A549 (cell line): ENCODE data around the gene UNC45B. TPM values are rescaled to one million over a fixed set of nuclear protein-coding genes. Genes with fewer than 3 reads are reported as not detected.
"Not testable (repeated sequence)": the region's sequence is repeated elsewhere in the genome, so short reads cannot be mapped to it uniquely, and the experiment has no call there.

Source experiments
- ATAC-seq, 2 experiments: fragments of 200-7000 bp in 1 of 2; fragments of >200 bp in 1 of 2; cut with Nextera tagmentation in 1 of 2; cut with Tn5 transposase in 1 of 2; 3 replicates each; pipeline versions ENCODE4 v1.8.0 to v1.9.1; 2018 to 2020; ENCODE audit warnings: mild to moderate bottlenecking in 1 of 2, moderate library complexity in 1 of 2
- CTCF ChIA-PET: fragments of 300-600 bp; sonication (Branson Sonifier 250); formaldehyde crosslinking; extraction: SDS; loops from one replicate; lab custom pipeline; 2021; ENCODE audit warnings: antibody characterized with exemption, inconsistent platforms; lab: Yijun Ruan, JAX
- POLR2A ChIA-PET: fragments of 350-600 bp; formaldehyde crosslinking; extraction: SDS; loops from one replicate; lab custom pipeline; 2021; ENCODE audit warnings: antibody characterized with exemption, inconsistent platforms; lab: Yijun Ruan, JAX
- DNase-seq, 2 experiments: peaks; one replicate each; pipeline versions ENCODE4 v3.0.0 to v3.0.0-alpha.2; 2011 to 2016; ENCODE audit warnings: low read depth in 1 of 2, low spot score in 1 of 2
- FAIRE-seq: peaks from 2 replicates; lab custom pipeline; 2011; peaks lifted over from hg19 to GRCh38; lab: Jason Lieb, UNC
- H3K27ac ChIP-seq, 2 experiments: fragments of >200 bp; sonication (Bioruptor Twin); formaldehyde crosslinking; 3 replicates each; pipeline ENCODE4 v1.5.1; 2016 to 2017
- H3K4me1 ChIP-seq: fragments of >200 bp; sonication (Bioruptor Twin); formaldehyde crosslinking; 3 replicates; pipeline ENCODE4 v1.6.1; 2016
- H3K4me2 ChIP-seq: fragments of >200 bp; sonication (Bioruptor Twin); formaldehyde crosslinking; 3 replicates; pipeline ENCODE4 v1.6.1; 2016
- H3K4me3 ChIP-seq: fragments of >200 bp; sonication (Bioruptor Twin); formaldehyde crosslinking; 3 replicates; pipeline ENCODE4 v1.5.1; 2016
- H3K9me3 ChIP-seq: fragments of >200 bp; sonication (Bioruptor Twin); formaldehyde crosslinking; 3 replicates; pipeline ENCODE4 v1.6.1; 2016
- CBX2 ChIP-seq: fragments of 200-600 bp; sonication (generic); IDR thresholded peaks from 2 replicates; pipeline ENCODE4 v1.6.1; 2016; ENCODE audit warnings: low read depth, mild to moderate bottlenecking, borderline replicate concordance
- CBX8 ChIP-seq: fragments of 200-600 bp; sonication (generic); IDR thresholded peaks from 2 replicates; pipeline ENCODE4 v1.6.1; 2016
- CEBPB ChIP-seq, 2 experiments: fragments of >200 bp in 1 of 2; sonication (Bioruptor Twin) in 1 of 2; formaldehyde crosslinking in 1 of 2; IDR thresholded peaks; 2 replicates each; pipeline ENCODE4 v1.6.1; 2012 to 2016
- CHD2 ChIP-seq: fragments of 150-350 bp; IDR thresholded peaks from 2 replicates; pipeline ENCODE4 v1.6.1; 2014; ENCODE audit warnings: low read length; ENCODE audit not compliant: partially characterized antibody
- CHD4 ChIP-seq: fragments of 200-600 bp; sonication (generic); IDR thresholded peaks from 2 replicates; pipeline ENCODE4 v1.6.1; 2016; ENCODE audit warnings: antibody characterized with exemption, mild to moderate bottlenecking, borderline replicate concordance
- EHF ChIP-seq: fragments of 250-450 bp; sonication (Bioruptor Pico); IDR thresholded peaks from 2 replicates; pipeline ENCODE4 v1.5.0; 2020; ENCODE audit warnings: mild to moderate bottlenecking
- EHMT2 ChIP-seq: fragments of 200-600 bp; sonication (generic); IDR thresholded peaks from 2 replicates; pipeline ENCODE4 v1.6.1; 2016; ENCODE audit warnings: antibody characterized with exemption, low read depth, mild to moderate bottlenecking, moderate library complexity
- FOSL2 ChIP-seq, 2 experiments: fragments of 450-650 bp in 1 of 2; fragments of >200 bp in 1 of 2; sonication (Bioruptor Twin) in 1 of 2; formaldehyde crosslinking; IDR thresholded peaks; 2 replicates each; pipeline versions ENCODE4 v1.5.0 to v1.6.1; 2016 to 2020; ENCODE audit warnings: mild to moderate bottlenecking in 1 of 2, moderate library complexity in 1 of 2
- HDAC2 ChIP-seq: fragments of 200-600 bp; sonication (generic); IDR thresholded peaks from 2 replicates; pipeline ENCODE4 v1.6.1; 2016
- HEYL ChIP-seq: fragments of 250-450 bp; sonication (Bioruptor Pico); IDR thresholded peaks from 2 replicates; pipeline ENCODE4 v1.8.0; 2021; ENCODE audit warnings: mild to moderate bottlenecking, moderate library complexity
- HOXA7 ChIP-seq: fragments of 250-450 bp; sonication (Bioruptor Pico); IDR thresholded peaks from 2 replicates; pipeline ENCODE4 v1.5.0; 2020; ENCODE audit warnings: mild to moderate bottlenecking, moderate library complexity
- JUN ChIP-seq, 2 experiments: fragments of >200 bp; sonication (Bioruptor Twin); formaldehyde crosslinking; IDR thresholded peaks; 2 replicates in 1 of 2; 3 replicates in 1 of 2; pipeline ENCODE4 v1.6.1; 2016 to 2017
- JUNB ChIP-seq: fragments of >200 bp; sonication (Bioruptor Twin); formaldehyde crosslinking; IDR thresholded peaks from 2 replicates; pipeline ENCODE4 v1.6.1; 2016
- MAFK ChIP-seq: fragments of 450-650 bp; IDR thresholded peaks from 2 replicates; pipeline ENCODE4 v1.6.1; 2014; ENCODE audit not compliant: partially characterized antibody
- NPAS2 ChIP-seq: fragments of 250-450 bp; sonication (Bioruptor Pico); IDR thresholded peaks from 2 replicates; pipeline ENCODE4 v1.8.0; 2022; ENCODE audit warnings: mild to moderate bottlenecking, moderate library complexity, borderline replicate concordance
- NR3C1 ChIP-seq: fragments of >200 bp; sonication (Bioruptor Twin); formaldehyde crosslinking; IDR thresholded peaks from 3 replicates; pipeline ENCODE4 v1.6.1; 2017
- PHF8 ChIP-seq: fragments of 200-600 bp; sonication (generic); IDR thresholded peaks from 2 replicates; pipeline ENCODE4 v1.6.1; 2016; ENCODE audit warnings: low read depth, mild to moderate bottlenecking, antibody characterized with exemption, moderate library complexity, borderline replicate concordance
- POLR2A ChIP-seq: IDR thresholded peaks from 2 replicates; pipeline ENCODE4 v1.6.1; 2012; ENCODE audit warnings: mild to moderate bottlenecking, low read length
- RARB ChIP-seq: fragments of 250-450 bp; sonication (Bioruptor Pico); IDR thresholded peaks from 2 replicates; pipeline ENCODE4 v1.8.0; 2021; ENCODE audit warnings: mild to moderate bottlenecking, moderate library complexity
- RFX5 ChIP-seq: fragments of 450-650 bp; IDR thresholded peaks from 2 replicates; pipeline ENCODE4 v1.7.1; 2014; ENCODE audit warnings: antibody characterized with exemption, mild to moderate bottlenecking, moderate library complexity
- RNF2 ChIP-seq: fragments of 200-600 bp; sonication (generic); IDR thresholded peaks from 2 replicates; pipeline ENCODE4 v1.6.1; 2016; ENCODE audit warnings: low read depth, mild to moderate bottlenecking, antibody characterized with exemption, moderate library complexity, borderline replicate concordance
- SMC3 ChIP-seq: fragments of >200 bp; sonication (Bioruptor Twin); formaldehyde crosslinking; IDR thresholded peaks from 3 replicates; pipeline ENCODE4 v1.6.1; 2018; ENCODE audit warnings: inconsistent platforms
- TFCP2L1 ChIP-seq: fragments of 250-450 bp; sonication (Bioruptor Pico); IDR thresholded peaks from 2 replicates; pipeline ENCODE4 v1.5.0; 2021; ENCODE audit warnings: mild to moderate bottlenecking
- ZNF302 ChIP-seq: fragments of 250-450 bp; sonication (Bioruptor Pico); IDR thresholded peaks from 2 replicates; pipeline ENCODE4 v1.9.0; 2021; ENCODE audit warnings: inconsistent platforms, mild to moderate bottlenecking, moderate library complexity
- WGBS: methylation state at CpG from one replicate; pipeline ENCODE4 v1.1.6; 2017; ENCODE audit errors: missing lambda C conversion rate; 5-methylcytosine and 5-hydroxymethylcytosine counted together
- polyA plus RNA-seq, 4 experiments: library from polyadenylated mRNA; depleted of rRNA in 3 of 4; stranded (reverse); fragments of >200 nt; fragmentation: RNase III in 1 of 4; extraction: RNeasy Plus Mini Kit Qiagen cat#74134 plus additional on column Dnase treatment in 1 of 4; gene quantifications; 2 replicates in 3 of 4; 3 replicates in 1 of 4; pipeline ENCODE4 v1.2.3, GENCODE V29; 2011 to 2017
- TF ChIP-seq, protein P1 (sequence below): fragments of >200 bp; sonication (Bioruptor Twin); formaldehyde crosslinking; IDR thresholded peaks from 2 replicates; pipeline ENCODE4 v1.6.1; 2016
- TF ChIP-seq, protein P2 (sequence below): fragments of 200-600 bp; sonication (generic); IDR thresholded peaks from 2 replicates; pipeline ENCODE4 v1.6.1; 2016; ENCODE audit warnings: antibody characterized with exemption, mild to moderate bottlenecking, moderate library complexity

Gene UNC45B
- polyA plus RNA-seq, 2 of the 4 experiments (the other 2 are of a cell fraction), result not detected

DNA sequence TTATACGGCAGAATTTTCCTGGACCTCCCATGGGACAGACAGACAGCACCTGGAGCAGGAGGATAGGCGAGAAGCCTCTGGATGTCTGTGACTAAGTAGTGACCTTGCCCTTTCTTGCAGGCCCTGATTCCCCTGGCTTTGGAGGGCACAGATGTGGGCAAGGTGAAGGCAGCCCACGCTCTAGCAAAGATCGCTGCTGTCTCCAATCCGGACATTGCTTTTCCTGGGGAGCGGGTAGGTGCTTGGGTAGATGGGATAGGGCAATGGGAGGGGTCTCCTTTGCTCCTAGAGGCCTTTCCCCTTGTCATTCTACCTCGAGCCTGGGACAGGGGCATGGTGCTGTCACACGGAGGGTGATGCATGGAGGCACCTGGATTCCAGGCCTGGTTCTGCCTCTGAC is 29.3 kb downstream of the UNC45B start:
- no peak overlapping the region for H3K4me2 ChIP-seq
- H3K4me1 ChIP-seq, result peaks cover under 1% of the 10 kb centered on the region; the same call in 2 of the 3 replicates
- ATAC-seq, result 0 out of 6 replicates have a peak, but pooled peaks of 1 of the 2 experiments have one; percentile 31
- no peak for FAIRE-seq
- TF ChIP-seq JUNB (no peak), NR3C1 (no peak), RNF2 (no peak), HDAC2 (no peak), EHMT2 (no peak), RARB (CRISPR knock-in tag) (no peak), FOSL2 (IDR thresholded peaks at IDR 0.05) (no peak), FOSL2 (CRISPR knock-in tag; IDR thresholded peaks at IDR 0.05) (no peak), CHD4 (no peak), RFX5 (no peak), NPAS2 (no peak), CBX8 (no peak), JUN (IDR thresholded peaks at IDR 0.05) (no peak), ZNF302 (no peak), TFCP2L1 (CRISPR knock-in tag) (no peak), POLR2A (no peak), CBX2 (no peak), HEYL (CRISPR knock-in tag) (no peak), PHF8 (no peak)
- TF ChIP-seq, protein P1, sequence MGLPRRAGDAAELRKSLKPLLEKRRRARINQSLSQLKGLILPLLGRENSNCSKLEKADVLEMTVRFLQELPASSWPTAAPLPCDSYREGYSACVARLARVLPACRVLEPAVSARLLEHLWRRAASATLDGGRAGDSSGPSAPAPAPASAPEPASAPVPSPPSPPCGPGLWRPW, result no peak
- TF ChIP-seq, protein P2, sequence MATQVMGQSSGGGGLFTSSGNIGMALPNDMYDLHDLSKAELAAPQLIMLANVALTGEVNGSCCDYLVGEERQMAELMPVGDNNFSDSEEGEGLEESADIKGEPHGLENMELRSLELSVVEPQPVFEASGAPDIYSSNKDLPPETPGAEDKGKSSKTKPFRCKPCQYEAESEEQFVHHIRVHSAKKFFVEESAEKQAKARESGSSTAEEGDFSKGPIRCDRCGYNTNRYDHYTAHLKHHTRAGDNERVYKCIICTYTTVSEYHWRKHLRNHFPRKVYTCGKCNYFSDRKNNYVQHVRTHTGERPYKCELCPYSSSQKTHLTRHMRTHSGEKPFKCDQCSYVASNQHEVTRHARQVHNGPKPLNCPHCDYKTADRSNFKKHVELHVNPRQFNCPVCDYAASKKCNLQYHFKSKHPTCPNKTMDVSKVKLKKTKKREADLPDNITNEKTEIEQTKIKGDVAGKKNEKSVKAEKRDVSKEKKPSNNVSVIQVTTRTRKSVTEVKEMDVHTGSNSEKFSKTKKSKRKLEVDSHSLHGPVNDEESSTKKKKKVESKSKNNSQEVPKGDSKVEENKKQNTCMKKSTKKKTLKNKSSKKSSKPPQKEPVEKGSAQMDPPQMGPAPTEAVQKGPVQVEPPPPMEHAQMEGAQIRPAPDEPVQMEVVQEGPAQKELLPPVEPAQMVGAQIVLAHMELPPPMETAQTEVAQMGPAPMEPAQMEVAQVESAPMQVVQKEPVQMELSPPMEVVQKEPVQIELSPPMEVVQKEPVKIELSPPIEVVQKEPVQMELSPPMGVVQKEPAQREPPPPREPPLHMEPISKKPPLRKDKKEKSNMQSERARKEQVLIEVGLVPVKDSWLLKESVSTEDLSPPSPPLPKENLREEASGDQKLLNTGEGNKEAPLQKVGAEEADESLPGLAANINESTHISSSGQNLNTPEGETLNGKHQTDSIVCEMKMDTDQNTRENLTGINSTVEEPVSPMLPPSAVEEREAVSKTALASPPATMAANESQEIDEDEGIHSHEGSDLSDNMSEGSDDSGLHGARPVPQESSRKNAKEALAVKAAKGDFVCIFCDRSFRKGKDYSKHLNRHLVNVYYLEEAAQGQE, result no peak
- H3K27ac ChIP-seq, result no peak overlapping the region
- CTCF ChIA-PET, result interaction anchor here (1.4 to 2.2 kb wide), 2 partner anchors 357 to 570 kb away, joined by 4 to 8 read pairs; no protein-coding TSS in a partner anchor
- POLR2A ChIA-PET, result no interaction called here
- WGBS, result 53% methylated on average over 8 of the region's 8 CpGs
- H3K9me3 ChIP-seq, result no peaks in the 10 kb centered on the region
- H3K4me3 ChIP-seq, result no peak overlapping the region
- no peak for DNase-seq

DNA sequence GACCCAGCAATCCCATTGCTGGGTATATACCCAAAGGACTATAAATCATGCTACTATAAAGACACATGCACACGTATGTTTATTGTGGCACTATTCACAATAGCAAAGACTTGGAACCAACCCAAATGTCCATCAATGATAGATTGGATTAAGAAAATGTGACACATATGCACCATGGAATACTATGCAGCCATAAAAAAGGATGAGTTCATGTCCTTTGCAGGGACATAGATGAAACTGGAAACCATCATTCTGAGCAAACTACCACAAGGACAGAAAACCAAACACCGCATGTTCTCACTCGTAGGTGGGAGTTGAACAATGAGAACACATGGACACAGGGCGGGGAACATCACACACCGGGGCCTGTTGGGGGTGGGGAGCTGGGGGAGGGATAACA is 31.8 kb downstream of the UNC45B start:
- ATAC-seq, H3K4me1 ChIP-seq, FAIRE-seq, H3K4me3 ChIP-seq, H3K9me3 ChIP-seq, DNase-seq, H3K27ac ChIP-seq, H3K4me2 ChIP-seq, POLR2A ChIA-PET, CTCF ChIA-PET: not testable (repeated sequence)
- WGBS, result 65% methylated on average over 5 of the region's 5 CpGs

DNA sequence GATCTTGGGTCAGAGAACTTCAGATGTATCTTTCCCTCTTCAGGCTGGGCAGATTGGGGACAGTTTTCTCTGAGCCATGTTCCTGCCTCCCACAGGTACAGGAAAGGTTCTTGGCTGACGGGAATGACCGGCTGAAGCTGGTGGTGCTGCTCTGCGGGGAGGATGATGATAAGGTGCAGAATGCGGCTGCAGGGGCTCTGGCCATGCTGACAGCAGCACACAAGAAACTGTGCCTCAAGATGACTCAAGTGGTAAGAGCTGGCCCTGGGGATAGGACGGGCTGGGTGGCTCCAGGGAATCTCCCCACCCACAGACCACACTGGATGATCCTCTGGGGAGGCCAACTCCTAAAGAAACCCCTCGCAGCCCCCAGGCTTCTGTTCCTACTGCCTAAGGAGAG is 35.7 kb downstream of the UNC45B start:
- TF ChIP-seq NPAS2 (no peak), MAFK (no peak), RFX5 (no peak), SMC3 (no peak), EHF (CRISPR knock-in tag) (no peak), CHD2 (no peak), HOXA7 (no peak), CEBPB (IDR thresholded peaks at IDR 0.05) (no peak)
- no peaks in the 10 kb centered on the region for H3K4me1 ChIP-seq
- 35% methylated on average over 6 of the region's 6 CpGs for WGBS
- DNase-seq (no peak), FAIRE-seq (no peak), ATAC-seq (peak in 1 of 2 experiments; percentile 25; a peak in 2 of 6 replicates)
- H3K9me3 ChIP-seq, result no peaks in the 10 kb centered on the region
- ChIA-PET POLR2A (interaction anchor here (0.5 kb wide), 1 partner anchor 509 kb away, joined by 3 read pairs; no protein-coding TSS in a partner anchor), CTCF (interaction anchor here (0.6 to 5.4 kb wide), 7 partner anchors 8 to 361 kb away, joined by 3 to 22 read pairs (median 3); no protein-coding TSS in a partner anchor)
- no peak overlapping the region for H3K4me2 ChIP-seq
- no peak overlapping the region for H3K27ac ChIP-seq
- H3K4me3 ChIP-seq, result no peak overlapping the region
